HepG2 (cell line): ENCODE results near the gene CCT6A. TPM values are rescaled to one million over a fixed set of nuclear protein-coding genes. Genes with fewer than 3 reads are reported as not detected.
A peak's percentile ranks its signal among the peaks of the same experiment; 100 is the strongest.
"Not testable (repeated sequence)": the region's sequence is repeated elsewhere in the genome, so short reads cannot be mapped to it uniquely, and the experiment has no call there.

ENCODE experiments used
- ATAC-seq: fragments of 200-7000 bp; cut with Tn5 transposase; 3 replicates; pipeline ENCODE4 v1.9.1; 2020; ENCODE audit warnings: mild to moderate bottlenecking, moderate library complexity
- BruUV-seq: library from RNA; stranded (reverse); fragments of 400-500 nt; replicated peaks from 2 replicates; lab custom pipeline; 2021; lab: Mats Ljungman, UMichigan
- CTCF ChIA-PET: fragments of 300-600 bp; formaldehyde crosslinking; extraction: SDS; loops from one replicate; lab custom pipeline; 2021; ENCODE audit warnings: low total read pairs, inconsistent platforms, low intra/inter-chr PET ratio; lab: Yijun Ruan, JAX
- POLR2A ChIA-PET: fragments of 350-600 bp; sonication (Branson Sonifier 250); formaldehyde crosslinking; loops from one replicate; lab custom pipeline; 2020; ENCODE audit warnings: antibody characterized with exemption, inconsistent platforms; lab: Yijun Ruan, JAX
- DNase-seq: peaks from one replicate; pipeline ENCODE4 v3.0.0-alpha.2; 2015; ENCODE audit warnings: low spot score
- FAIRE-seq: peaks from 3 replicates; lab custom pipeline; 2011; peaks lifted over from hg19 to GRCh38; lab: Jason Lieb, UNC
- H2AFZ ChIP-seq: one replicate; pipeline ENCODE4 v1.6.1; 2011; ENCODE audit warnings: low read length, inconsistent platforms
- H3K27ac ChIP-seq: fragments of 300-600 bp; 3 replicates; pipeline ENCODE4 v1.8.0; 2011; ENCODE audit warnings: mixed run types, mild to moderate bottlenecking, mixed read lengths, low read length, inconsistent platforms; ENCODE audit not compliant: insufficient read depth; ENCODE audit errors: extremely low read length
- H3K27me3 ChIP-seq, 2 experiments: fragments of 200-600 bp in 1 of 2; 2 replicates in 1 of 2; 3 replicates in 1 of 2; pipeline versions ENCODE4 v1.6.0 to v1.8.0; 2011; ENCODE audit warnings: low read length in 2 of 2, mild to moderate bottlenecking in 2 of 2, moderate library complexity in 2 of 2, inconsistent platforms in 1 of 2; ENCODE audit not compliant: insufficient read depth in 2 of 2, control insufficient read depth in 1 of 2
- H3K36me3 ChIP-seq, 2 experiments: fragments of 200-600 bp in 1 of 2; replicated peaks in 1 of 2; 2 replicates in 1 of 2; 3 replicates in 1 of 2; pipeline versions ENCODE4 v1.5.1 to v1.8.0; 2011; ENCODE audit warnings: low read length in 2 of 2, inconsistent platforms in 1 of 2; ENCODE audit not compliant: insufficient read depth in 2 of 2, control insufficient read depth in 1 of 2
- H3K4me1 ChIP-seq: 2 replicates; pipeline ENCODE4 v1.5.1; 2012; ENCODE audit warnings: low read length, inconsistent platforms; ENCODE audit not compliant: insufficient read depth
- H3K4me2 ChIP-seq: 2 replicates; pipeline ENCODE4 v1.6.0; 2011; ENCODE audit warnings: low read depth, low read length, inconsistent platforms
- H3K4me3 ChIP-seq, 3 experiments: fragments of 200-600 bp in 1 of 3; sonication (generic), shearing (Covaris generic) in 1 of 3; replicated peaks in 1 of 3; 2 replicates each; pipeline ENCODE4 v1.5.1; 2011 to 2016; ENCODE audit warnings: low read length in 3 of 3, inconsistent platforms in 2 of 3, low read depth in 2 of 3, mild to moderate bottlenecking in 2 of 3, control low read depth in 1 of 3, mixed read lengths in 1 of 3; ENCODE audit not compliant: insufficient read depth in 1 of 3
- H3K79me2 ChIP-seq: one replicate; pipeline ENCODE4 v1.6.1; 2011; ENCODE audit warnings: low read length, inconsistent platforms; ENCODE audit not compliant: insufficient read depth
- H3K9ac ChIP-seq: 2 replicates; pipeline ENCODE4 v1.6.0; 2011; ENCODE audit warnings: mild to moderate bottlenecking, low read depth, low read length, inconsistent platforms; ENCODE audit not compliant: insufficient read depth
- H3K9me3 ChIP-seq: 2 replicates; pipeline ENCODE4 v1.5.1; 2012; ENCODE audit warnings: mild to moderate bottlenecking, low read length
- H4K20me1 ChIP-seq: 2 replicates; pipeline ENCODE4 v1.6.0; 2011; ENCODE audit warnings: inconsistent platforms, mild to moderate bottlenecking, low read length, moderate library complexity; ENCODE audit not compliant: insufficient read depth
- DPF2 ChIP-seq: sonication (generic); formaldehyde crosslinking; IDR thresholded peaks from 2 replicates; pipeline ENCODE4 v1.4.0; 2020; ENCODE audit warnings: mild to moderate bottlenecking, low read depth, missing genetic modification reagents, borderline replicate concordance
- GTF2F1 ChIP-seq: fragments of 150-350 bp; IDR thresholded peaks from 2 replicates; pipeline ENCODE4 v1.6.1; 2014; ENCODE audit warnings: low read length
- SRF ChIP-seq: IDR thresholded peaks from 2 replicates; pipeline ENCODE4 v1.6.1; 2011; ENCODE audit warnings: mild to moderate bottlenecking, low read depth, low read length, moderate library complexity
- TARDBP ChIP-seq: sonication (generic); formaldehyde crosslinking; IDR thresholded peaks from 2 replicates; pipeline ENCODE4 v1.8.0; 2022; ENCODE audit warnings: mild to moderate bottlenecking, missing genetic modification reagents
- ZC3H13 ChIP-seq: sonication (generic); formaldehyde crosslinking; IDR thresholded peaks from 2 replicates; pipeline ENCODE4 v1.8.1; 2023; ENCODE audit warnings: mild to moderate bottlenecking, missing genetic modification reagents, moderate library complexity
- ZNF121 ChIP-seq: sonication (generic); formaldehyde crosslinking; IDR thresholded peaks from 2 replicates; pipeline ENCODE4 v1.5.0; 2020; ENCODE audit warnings: mild to moderate bottlenecking, missing genetic modification reagents
- ZNF333 ChIP-seq: sonication (generic); formaldehyde crosslinking; IDR thresholded peaks from 2 replicates; pipeline ENCODE4 v1.4.0; 2020; ENCODE audit warnings: mild to moderate bottlenecking, missing genetic modification reagents, borderline replicate concordance
- ZNF557 ChIP-seq: sonication (generic); formaldehyde crosslinking; IDR thresholded peaks from 2 replicates; pipeline ENCODE4 v1.4.0; 2020; ENCODE audit warnings: missing genetic modification reagents
- ZNF720 ChIP-seq: sonication (generic); formaldehyde crosslinking; IDR thresholded peaks from 2 replicates; pipeline ENCODE4 v1.4.0; 2020; ENCODE audit warnings: missing genetic modification reagents
- WGBS: methylation state at CpG from one replicate; pipeline ENCODE4 v1.1.6; 2017; ENCODE audit warnings: low lambda C conversion rate; 5-methylcytosine and 5-hydroxymethylcytosine counted together
- in situ Hi-C: cut with HindIII; loops from 2 replicates; pipeline ENCODE4 v1.10.0; 2017; ENCODE audit warnings: low pct_unique_long_range_greater_than_20kb; ENCODE audit not compliant: extremely low pct_ligation_motif_present
- intact Hi-C: fragments of 100-400 bp; cut with micrococcal nuclease; formaldehyde crosslinking; loops from one replicate; pipeline ENCODE4 v1.10.0; 2022; ENCODE audit not compliant: unreplicated experiment
- polyA plus RNA-seq, 8 experiments: library from polyadenylated mRNA; depleted of rRNA in 3 of 8; stranded (reverse) in 7 of 8; unstranded in 1 of 8; fragments of >200 nt; fragmentation: Illumina TruSeq in 4 of 8; extraction: Trizol in 4 of 8; gene quantifications; 2 replicates each; pipeline versions ENCODE4 v1.2.1 to v1.2.3, GENCODE V29; 2011 to 2016; ENCODE audit warnings: low read depth in 4 of 8, missing spikeins in 1 of 8, mixed read lengths in 1 of 8; ENCODE audit not compliant: insufficient read depth in 1 of 8
- total RNA-seq, 5 experiments: library from RNA; depleted of rRNA; stranded (reverse); fragments of >200 nt; fragmentation: Illumina TruSeq; extraction: Trizol; gene quantifications; 2 replicates each; pipeline ENCODE4 v1.2.3, GENCODE V29; 2016; ENCODE audit warnings: low read depth in 1 of 5

Gene CCT6A
- total and polyA plus RNA-seq, 2 of the 13 experiments (the other 11 are each of a cell fraction or from before 2014, with no cell fraction given) = 219 to 292 TPM

DNA sequence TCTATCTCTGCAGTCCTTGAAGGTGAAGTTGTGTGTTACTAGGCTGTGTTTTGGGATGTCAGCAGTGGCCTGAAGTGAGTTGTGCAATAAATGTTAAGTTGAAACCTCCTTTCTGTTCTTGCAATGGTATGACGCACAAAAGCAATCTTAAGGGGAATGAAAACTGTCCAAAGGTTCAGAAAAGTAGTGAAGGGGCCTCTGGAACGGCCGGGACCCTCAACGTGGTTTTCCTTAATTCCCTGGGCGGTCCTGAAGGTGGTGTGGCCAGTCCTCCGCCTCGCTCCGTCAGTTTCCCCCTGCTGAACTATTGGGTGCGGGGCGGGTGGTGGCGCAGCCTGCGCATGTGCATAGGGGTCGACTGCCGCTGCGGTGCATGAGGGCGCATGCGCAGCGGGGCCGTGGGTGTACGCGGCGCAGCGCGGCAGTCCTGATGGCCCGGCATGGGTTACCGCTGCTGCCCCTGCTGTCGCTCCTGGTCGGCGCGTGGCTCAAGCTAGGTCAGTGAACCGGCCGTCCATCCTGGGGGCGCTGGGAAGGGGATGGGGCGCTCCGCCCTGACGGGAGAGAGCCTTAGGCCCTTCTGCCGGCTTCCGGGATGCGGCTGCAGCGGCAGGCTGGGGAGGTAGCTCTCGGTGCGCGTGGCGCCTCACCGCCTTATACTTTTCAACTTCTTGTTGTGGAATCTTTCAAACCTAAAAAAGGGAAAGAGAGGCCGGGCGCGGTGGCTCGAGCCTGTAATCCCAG, 12.5 kb downstream of the CCT6A start, which contains the start of gene SUMF2 (continued):
- TF ChIP-seq ZNF333 = no peak; the same call in 1 of the 2 replicates
- TF ChIP-seq SRF = no peak
- TF ChIP-seq ZNF720 (CRISPR knock-in tag) = no peak
- no peak for TF ChIP-seq DPF2 (CRISPR knock-in tag)
- peak; percentile 89 for TF ChIP-seq ZC3H13 (CRISPR knock-in tag)
- TF ChIP-seq ZNF121 (CRISPR knock-in tag) = 0 out of 2 replicates have a peak, but pooled peaks have one; percentile 22
- TF ChIP-seq ZNF557 (CRISPR knock-in tag) = no peak
- peak; percentile 84 for TF ChIP-seq TARDBP (CRISPR knock-in tag)
- no peak for TF ChIP-seq GTF2F1

DNA sequence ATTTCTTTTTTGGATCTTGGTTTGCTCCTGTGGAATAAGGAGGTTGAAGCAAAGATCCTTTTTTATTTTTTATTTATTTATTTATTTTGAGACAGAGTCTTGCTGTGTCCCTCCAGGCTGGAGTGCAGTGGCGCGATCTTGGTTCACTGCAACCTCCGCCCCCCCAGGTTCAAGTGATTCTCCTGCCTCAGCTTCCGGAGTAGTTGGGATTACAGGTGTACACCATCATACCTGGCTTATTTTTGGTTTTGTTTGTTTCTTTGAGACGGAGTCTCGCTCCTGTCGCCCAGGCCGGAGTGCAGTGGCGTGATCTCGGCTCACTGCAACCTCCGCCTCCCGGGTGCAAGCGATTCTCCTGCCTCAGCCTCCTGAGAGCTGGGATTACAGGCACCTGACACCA, 14.8 kb downstream of the CCT6A start:
- POLR2A ChIA-PET = interaction anchor here (6.1 to 6.7 kb wide), 2 partner anchors 16 to 59 kb away, joined by 65 to 144 read pairs; partner anchors contain the start of genes CCT6A and PSPH
- H3K79me2 ChIP-seq, DNase-seq, H4K20me1 ChIP-seq, H3K36me3 ChIP-seq, FAIRE-seq, intact Hi-C loops, H3K9ac ChIP-seq, H2AFZ ChIP-seq, in situ Hi-C loops, H3K4me3 ChIP-seq, BruUV-seq, H3K9me3 ChIP-seq, H3K27ac ChIP-seq, CTCF ChIA-PET, H3K27me3 ChIP-seq, ATAC-seq, H3K4me2 ChIP-seq: not testable (repeated sequence)
- 99% methylated on average over 13 of the region's 13 CpGs for WGBS
- H3K4me1 ChIP-seq = peaks cover 40% of the 10 kb centered on the region
